Globus pallidus (tissue), 1 donor: ENCODE results near the gene RAB1A.

ENCODE experiments used
- DNase-seq: peaks from one replicate; pipeline ENCODE4 v3.0.0-alpha.2; 2015; ENCODE audit warnings: low spot score

RAB1A gene

DNA sequence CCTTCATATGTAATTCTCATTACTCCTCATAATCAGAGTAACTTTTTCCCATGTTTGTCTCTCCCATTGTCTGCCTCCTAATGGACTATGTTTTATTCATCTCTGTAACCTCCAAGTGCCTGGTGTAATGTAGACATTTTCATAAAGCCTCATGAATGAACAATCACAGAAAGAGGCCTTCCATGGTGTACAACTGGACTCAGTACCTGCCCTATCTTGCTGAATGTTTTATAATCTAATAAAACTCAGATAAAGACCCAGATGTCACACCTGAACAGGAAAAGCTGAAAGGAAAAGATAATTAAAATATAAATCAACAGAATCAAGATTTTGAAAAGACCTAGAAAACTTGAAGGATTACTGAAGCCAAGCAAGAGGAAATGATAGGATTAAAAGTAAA is 36.7 kb downstream of the RAB1A start:
- DNase-seq: no peak

DNA sequence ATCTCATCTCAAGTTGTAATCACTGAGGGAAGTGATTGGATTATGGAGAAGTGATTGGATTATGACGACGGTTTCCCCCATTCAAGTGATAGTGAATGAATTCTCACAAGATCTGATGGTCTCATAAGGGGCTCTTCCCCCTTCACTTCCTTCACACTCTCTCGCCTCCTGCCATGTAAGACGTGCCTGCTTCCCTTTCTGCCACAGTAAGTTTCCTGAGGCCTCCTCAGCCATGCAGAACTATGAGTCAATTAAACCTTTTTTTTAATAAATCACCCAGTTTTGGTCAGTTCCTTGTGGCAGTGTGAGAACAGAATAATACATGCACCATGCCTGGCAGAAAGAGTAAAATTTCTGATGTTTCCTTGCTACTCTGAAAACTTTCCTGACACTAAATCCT is 37.1 kb downstream of the RAB1A start:
- DNase-seq: no peak

DNA sequence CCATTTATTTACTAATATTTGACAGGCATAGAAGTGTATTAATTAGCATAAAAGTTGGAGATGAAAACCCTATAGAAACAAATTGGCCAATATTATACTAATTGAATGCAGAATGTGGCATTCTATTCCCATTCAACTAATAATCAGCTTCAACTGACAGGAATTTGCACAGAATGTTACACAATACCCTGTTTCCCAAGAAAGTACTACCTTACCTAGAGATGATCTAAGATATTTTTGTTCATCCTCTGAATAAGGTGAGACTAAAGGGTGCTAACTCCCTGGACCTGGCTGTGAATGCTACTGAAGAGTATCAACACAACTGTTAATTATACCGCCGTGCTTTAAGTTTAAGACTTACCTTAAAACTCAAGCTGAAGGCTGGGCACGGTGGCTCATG is 44.8 kb downstream of the RAB1A start:
- no peak for DNase-seq

GRCh38 chr2:65081232-65081685 is 48.6 kb downstream of the RAB1A start:
- DNase-seq: peak; percentile 31

DNA sequence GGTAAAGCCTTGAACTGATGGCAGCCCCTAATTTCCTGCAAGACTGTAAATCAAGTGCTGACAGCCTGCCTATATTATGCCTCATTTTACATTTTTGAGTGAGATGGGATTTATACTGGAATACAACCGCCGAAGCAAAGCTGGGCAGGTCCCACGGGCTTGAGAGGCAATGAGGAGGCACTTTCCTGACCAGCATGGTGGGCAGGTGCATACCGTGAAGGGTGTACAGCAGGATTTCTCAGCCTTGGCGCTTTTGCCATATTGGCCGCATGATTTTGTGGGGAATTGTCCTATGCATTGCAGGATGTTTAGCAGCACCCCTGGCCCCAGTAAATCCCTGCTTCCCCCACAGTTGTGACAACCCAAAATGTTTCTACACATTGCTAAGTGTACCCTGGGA is 50.9 kb downstream of the RAB1A start:
- DNase-seq: no peak

DNA sequence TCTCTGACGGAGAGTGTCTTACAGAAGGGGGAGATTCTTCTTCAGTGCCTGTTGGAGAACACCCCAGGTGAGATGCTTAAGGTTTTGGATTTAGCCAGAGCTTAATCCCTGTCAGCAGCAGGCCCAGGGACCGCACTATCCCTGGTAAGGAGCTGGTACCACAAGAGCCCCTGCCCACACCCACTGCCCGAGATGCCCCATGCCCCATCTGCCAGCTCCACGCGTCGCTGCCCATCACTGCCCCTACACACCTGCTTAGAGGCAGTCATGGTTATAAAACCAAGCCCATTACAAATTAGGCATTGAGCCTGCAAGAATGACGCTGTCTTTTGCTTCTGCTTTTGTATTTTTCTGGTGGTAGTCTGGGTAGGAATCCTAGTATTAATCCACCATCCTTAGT is 52.0 kb downstream of the RAB1A start:
- no peak for DNase-seq

DNA sequence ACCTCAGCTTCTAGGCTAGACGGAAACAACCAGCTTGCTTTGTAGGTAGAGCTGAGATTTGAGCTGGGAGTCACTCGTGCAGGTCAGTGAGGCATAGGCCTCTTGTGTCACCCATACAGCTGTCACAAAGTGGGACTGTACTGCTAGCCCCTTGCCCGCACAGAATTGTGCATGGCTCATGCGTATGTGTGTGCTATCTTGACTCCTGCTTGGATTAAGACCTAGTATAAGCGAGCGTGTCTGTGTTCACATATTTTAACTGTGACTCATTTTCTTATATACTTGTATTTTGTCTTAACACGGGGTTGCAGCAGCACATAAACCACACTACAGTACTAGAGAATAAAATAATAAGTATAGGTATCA is 53.6 kb downstream of the RAB1A start:
- no peak for DNase-seq

DNA sequence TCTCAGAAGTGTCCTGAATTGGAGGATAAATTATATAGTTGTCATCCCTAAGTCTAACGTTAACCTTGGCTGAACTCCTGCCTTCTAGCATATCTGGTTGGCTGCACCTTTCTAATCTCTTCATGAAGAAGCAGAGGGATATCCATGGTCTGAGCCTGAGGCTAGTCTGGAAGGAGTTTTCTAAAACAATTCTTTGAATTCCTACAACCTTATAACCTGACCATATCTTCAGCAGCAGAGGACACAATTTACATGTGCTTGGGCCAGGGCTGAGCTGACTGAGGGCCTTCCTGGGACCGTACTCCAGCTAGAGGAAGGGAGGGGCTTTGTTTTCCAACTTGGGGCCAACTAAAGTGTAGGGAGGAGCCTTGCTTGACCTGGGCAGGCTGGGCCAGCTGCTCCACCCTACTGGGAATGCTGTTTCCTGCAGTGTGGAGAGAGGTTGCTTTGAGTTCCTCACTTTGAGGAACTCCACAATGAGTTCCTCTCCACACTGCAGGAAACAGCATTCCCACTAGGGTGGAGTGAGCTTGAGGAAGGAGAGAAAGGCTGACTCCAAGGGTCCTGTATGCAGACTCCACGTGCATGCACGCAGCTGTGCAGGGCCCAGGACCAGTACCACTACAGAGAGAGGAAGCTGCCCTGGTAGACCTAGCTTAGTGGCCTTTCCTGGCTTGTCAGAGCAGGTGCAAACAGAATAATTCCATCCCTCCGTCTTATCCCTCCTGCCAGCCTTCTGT is 54.1 kb downstream of the RAB1A start:
- DNase-seq: no peak

- DNase-seq: no peak
Observed at GRCh38 chr2:65075176-65075575, 54.7 kb downstream of the RAB1A start.

GRCh38 chr2:65073879-65074565 is 55.9 kb downstream of the RAB1A start:
- no peak for DNase-seq

GRCh38 chr2:65072181-65072970 is 57.5 kb downstream of the RAB1A start:
- no peak for DNase-seq

DNA sequence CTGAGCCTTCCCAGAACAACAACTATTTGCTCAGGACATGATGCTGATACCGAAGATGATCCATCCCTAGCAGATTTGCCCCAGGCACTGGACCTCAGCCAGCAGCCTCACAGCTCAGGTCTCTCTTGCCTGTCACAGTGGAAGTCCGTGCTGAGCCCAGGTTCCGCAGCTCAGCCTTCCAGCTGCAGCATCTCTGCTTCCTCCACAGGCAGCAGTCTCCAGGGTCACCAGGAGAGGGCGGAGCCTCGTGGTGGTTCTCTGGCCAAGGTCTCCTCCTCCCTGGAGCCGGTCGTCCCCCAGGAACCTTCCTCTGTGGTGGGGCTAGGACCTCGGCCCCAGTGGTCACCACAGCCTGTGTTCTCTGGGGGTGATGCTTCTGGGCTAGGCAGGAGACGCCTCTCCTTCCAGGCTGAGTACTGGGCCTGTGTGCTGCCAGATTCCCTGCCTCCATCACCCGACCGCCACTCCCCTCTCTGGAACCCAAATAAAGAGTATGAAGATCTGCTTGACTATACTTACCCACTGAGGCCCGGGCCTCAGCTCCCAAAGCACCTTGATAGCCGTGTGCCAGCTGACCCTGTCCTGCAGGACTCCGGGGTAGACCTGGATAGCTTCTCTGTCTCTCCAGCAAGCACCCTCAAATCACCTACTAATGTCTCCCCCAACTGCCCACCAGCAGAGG is 58.3 kb downstream of the RAB1A start:
- no peak for DNase-seq

- DNase-seq: no peak
Observed at GRCh38 chr2:65070856-65071255, 59.0 kb downstream of the RAB1A start.

DNA sequence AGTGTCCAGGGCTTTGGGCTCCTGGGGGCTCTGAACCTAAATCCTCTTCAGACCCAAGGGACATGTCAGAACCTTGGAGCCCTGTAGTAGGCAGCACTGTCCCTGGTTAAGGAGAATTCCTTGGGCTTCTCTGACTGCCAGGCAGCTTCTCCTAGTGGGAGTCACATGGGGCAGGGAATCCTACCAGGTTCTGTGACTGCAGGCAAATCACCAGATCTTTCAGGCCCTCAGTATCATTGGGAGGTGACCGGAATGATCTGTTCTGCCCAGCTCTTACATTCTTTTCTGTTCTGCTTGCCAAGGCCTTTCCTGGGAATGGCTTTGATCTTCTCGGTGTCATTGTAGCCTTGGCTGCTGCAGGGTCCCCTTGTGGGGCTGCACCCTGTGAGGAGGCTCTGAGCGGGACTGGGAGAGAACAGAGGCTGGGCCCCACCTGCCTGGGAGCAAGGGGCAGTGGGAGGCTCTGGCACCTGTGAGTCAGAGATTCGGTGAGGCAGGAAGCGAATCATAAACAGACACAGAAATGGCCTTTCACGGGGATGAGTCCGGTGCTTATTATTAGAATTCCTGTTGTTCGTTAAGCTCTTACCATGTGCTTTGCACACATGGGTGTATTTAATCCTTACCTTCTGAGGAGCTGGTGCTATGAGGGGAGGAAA is 59.6 kb downstream of the RAB1A start:
- no peak for DNase-seq

- no peak for DNase-seq
Observed at GRCh38 chr2:65069439-65069824, 60.5 kb downstream of the RAB1A start.

DNA sequence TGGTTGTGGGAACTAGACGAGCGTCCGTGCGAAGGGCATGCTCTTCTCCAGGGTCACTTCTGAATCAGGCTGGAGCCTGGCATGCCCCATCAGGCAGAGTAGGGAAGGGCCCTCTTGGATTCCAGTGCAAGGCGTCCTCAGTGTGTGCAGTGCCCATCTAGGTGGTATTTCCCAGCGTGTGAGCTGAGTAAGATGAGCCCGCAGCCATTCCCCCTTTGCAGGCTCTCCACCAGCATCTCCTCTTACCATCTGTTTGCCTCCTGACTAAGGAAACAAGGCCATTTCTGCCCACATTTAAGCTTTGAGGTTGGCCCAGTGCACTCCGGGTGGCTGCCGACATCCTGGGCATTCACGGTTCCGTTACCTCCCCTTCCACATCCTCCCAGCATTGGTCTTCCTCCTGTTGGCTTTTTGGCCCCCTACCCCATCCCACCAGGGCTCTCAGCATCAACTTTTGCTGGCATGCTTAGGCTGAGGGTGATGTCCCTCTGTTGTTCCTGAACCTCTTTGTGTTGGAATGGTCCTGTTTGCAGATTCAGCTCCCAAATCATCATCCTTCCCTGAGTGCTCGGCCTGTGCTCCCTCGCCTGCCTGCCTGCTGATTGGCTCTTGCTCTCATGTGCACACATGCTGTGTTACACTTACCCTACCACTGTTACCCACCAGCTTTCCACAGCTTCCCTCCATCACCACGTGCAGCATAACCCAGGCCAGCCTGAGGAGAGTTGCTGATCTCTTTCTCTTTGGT is 61.9 kb downstream of the RAB1A start:
- DNase-seq: no peak

- DNase-seq: peak; percentile 72
Observed at GRCh38 chr2:65064728-65065552, 65.0 kb downstream of the RAB1A start.

- DNase-seq: no peak
Observed at GRCh38 chr2:65062843-65063825, 66.8 kb downstream of the RAB1A start.

DNA sequence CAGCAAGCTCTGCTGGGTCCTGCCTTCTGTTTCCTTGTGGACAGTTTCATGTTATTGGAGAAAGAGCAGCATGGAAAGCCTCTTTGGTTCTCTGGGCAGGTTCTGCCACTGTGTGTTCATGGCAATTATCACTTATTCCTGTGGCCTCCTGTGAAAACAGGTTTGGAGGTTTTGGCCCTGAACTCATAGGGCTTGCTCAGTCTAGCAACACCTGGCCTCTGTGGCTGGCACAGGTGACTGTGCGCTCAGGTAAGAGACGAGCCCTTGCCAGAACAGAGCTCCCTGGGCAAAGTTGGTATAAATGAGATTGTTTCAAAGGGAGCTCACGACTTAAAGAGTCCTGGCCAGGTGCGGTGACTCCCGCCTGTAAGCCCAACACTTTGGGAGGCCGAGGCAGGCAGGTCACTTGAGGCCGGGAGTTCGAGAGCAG is 68.0 kb downstream of the RAB1A start:
- DNase-seq: no peak
